HG02642 (cell line): ENCODE measurements around the gene RBPJ.
"Not testable (repeated sequence)": the region's sequence is repeated elsewhere in the genome, so short reads cannot be mapped to it uniquely, and the experiment has no call there.

Experiments used
- ATAC-seq: cut with Tn5 transposase; IDR thresholded peaks from one replicate; pipeline ENCODE4 v1.9.1; 2021; ENCODE audit warnings: mild to moderate bottlenecking; ENCODE audit not compliant: unreplicated experiment, poor library complexity

The RBPJ gene

DNA sequence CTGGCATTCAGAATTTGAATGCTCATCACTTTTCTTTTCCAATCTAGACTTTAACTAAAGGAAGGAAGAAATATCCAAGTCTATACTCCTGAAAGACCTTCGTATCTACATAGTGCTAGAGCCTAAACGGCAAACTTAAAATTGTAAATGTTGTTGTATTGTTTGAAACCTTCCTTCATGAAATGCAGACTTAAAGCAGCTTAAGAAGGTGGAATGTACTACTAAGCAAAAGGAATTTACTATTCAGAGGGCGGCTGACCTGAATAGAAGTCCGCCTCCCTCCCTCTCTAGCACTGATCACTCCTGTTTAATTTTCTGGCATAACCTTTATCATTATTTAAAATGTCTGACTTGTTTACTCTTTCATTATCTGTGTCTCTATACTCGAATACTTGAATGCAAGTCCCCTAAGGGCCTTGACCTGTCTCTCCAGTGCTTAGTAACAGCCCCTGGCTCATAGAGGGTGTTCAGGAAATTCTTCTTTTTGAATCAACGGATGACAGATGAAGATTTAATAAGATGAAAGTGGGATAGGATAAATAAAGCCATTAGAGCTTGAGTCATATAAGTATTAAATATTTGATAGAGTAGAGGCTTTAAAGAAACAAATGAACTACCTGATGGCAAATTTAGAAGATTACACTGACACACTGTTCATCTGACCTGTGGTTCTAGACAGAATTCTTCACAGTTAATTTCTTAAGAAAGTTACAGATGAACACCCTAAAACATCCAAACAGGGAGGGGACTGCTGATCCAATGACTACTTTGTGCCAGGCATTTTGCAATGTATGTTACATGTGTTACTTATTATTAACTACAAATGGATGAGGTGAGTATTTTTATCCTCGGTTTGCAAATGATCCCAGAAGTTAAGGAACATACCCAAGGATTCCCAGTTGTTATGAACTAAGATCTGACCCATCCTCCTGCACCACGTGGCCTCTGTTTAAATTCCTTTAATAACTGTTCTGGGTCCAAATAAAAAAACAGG, 20.2 kb upstream of the RBPJ start:
- ATAC-seq: no peak

DNA sequence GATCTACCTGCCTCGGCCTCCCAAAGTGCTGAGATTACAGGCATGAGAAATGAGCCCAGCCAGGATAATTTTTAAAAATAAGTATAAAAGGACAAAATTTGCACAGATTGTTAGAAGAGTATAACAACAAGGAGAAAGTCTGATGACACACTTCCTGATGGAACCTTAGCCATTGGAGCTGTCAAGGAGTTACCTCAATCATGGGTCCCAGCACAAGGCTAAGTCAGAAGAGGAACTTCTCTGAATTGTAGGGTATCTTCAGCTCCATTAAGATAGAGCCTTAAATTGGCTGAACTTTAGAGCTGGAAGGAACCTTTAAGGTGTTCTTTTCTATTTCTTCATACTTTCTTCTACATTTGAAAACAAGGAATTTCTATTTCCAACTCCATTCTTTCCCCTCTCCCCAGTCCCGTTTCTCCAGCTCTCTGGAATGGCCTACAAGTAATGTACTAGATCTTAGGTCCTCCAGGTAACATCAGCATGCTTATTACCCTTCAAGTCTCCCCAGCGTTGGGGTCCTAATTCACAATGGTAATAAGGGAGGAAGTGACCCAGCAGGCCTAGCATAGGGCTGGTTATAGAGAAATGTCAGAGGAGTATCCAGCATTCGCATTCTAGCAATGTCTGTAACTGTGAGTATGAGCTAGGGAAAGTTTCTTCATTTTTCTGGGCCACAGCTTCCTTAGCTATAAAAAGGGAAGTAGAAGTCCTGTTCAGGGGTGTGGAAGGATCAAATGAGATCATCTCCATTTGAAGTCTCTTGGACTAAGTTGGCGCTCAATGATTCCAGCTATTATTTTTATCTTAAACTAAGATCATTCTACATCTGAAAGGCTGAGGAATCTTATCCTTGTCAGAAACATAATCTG, 18.5 kb upstream of the RBPJ start:
- ATAC-seq: no peak

DNA sequence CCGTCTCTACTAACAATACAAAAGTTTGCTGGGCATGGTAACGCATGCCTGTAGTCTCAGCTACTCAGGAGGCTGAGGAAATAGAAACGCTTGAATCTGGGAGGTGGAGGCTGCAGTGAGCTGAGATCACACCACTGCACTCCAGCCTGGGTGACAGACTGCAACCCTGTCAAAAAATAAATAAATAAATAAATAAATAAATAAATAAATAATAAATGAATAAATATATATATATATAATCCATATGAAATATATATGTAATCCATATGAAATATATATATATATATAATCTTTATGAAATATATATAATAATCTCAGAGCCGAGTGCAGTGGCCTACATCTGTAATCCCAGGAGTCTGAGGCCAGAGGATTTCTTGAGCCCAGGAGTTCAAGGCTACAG, 17.8 kb upstream of the RBPJ start:
- ATAC-seq: no peak

DNA sequence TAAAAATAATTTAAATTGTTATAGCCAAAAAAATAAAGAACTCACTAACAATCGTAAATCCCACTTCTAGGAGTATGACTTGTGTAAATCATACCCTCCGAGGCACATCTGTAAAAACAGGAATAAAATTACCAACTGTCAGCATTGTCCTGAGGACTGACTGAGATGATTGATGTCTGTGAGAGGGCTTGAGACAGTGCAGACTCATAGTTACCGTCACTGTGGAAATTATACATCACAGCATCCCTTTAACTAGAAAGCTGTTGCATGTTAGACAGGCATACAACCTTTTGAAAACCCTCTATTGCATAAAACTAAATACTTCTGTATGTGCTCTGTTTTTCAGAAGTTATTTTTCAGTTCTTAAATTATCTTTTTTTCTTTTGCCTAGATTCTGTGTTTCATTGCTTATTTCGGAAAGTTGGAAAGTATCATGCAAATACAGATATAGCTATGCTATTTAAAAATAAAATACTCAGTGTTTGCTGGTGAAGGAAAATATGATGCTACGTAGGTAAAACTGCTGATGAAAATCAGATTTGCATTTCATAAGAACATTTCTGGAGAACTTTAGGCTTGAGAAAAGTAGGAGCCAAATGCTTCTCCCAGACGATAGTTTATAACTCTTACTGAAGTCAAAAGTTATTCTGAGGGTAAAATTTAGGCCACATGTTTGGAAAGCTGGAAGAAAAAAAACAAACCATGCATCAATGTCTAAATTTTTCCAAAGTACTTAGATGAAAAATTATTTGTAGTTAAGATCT, 13.6 kb upstream of the RBPJ start:
- no peak for ATAC-seq

- no peak for ATAC-seq
Measured at GRCh38 chr4:26308568-26308967, 12.2 kb upstream of the RBPJ start.

- ATAC-seq: no peak
Measured at GRCh38 chr4:26310264-26310663, 10.6 kb upstream of the RBPJ start.

DNA sequence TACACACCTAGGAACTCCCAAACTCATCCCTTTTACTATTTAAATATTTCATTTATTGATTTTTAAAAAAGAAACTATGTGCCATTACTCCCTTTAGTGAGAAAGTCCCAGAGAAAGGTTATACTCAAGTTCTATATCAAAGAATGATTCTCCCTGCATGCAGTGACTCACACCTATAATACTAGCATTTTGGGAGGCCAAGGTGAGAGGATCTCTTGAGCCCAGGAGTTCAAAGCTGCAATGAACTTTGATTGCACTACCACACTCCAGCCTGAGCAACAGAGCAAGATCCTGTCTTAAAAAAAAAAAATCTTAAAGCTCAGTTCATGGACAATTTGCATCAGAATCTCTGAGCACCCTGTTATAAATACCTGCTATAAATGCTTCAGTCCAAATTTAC, 9.2 kb upstream of the RBPJ start:
- ATAC-seq: no peak

DNA sequence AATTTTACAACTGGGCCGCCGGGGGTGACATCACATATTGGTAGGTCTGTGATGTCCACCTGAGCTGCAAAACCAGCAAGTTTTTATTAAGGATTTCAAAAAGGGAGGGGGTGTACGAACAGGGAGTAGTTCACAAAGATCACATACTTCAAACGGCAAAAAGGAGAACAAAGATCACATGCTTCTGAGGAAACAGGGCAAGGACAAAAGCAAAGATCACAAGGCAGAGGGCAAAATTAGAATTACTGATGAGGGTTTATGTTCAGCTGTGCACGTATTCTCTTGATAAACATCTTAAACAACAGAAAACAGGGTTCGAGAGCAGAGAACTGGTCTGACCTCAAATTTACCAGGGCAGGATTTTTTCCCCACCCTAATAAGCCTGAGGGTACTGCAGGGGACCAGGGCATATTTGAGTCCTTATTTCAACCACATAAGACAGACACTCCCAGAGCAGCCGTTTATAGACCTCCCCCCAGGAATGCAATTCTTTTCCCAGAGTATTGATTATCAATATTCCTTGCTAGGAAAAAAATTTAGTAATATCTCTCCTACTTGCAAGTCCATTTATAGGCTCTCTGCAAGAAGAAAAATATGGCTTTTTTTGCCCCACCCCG, 5.4 kb upstream of the RBPJ start:
- not testable (repeated sequence) for ATAC-seq

- ATAC-seq: no peak
Measured at GRCh38 chr4:26317766-26318165, 3.0 kb upstream of the RBPJ start.

DNA sequence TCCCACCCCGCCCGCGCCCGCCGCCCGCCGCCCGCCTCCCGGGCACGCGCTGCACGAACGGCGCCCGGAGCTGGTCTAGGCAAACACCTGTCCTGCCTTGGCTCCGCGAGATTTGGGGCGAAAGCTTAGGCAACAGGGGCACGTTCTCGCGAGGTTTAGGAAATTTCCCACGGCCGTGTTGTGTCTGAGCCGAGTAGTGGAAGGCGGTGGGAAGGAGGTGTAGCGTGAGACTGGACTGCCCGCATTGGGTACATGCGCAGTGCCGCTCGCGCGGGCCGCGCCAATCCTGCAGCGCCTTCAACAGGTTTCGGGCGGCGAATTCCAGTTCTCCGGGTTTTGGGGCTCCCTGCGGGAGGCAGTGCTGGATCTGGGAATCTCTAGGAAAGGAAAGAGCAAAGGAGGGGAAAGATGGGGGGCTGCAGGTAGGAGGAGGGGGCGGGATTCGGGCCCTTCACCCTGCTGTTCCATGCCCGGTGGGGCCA, 1.3 kb upstream of the RBPJ start:
- peak; percentile 79 for ATAC-seq

DNA sequence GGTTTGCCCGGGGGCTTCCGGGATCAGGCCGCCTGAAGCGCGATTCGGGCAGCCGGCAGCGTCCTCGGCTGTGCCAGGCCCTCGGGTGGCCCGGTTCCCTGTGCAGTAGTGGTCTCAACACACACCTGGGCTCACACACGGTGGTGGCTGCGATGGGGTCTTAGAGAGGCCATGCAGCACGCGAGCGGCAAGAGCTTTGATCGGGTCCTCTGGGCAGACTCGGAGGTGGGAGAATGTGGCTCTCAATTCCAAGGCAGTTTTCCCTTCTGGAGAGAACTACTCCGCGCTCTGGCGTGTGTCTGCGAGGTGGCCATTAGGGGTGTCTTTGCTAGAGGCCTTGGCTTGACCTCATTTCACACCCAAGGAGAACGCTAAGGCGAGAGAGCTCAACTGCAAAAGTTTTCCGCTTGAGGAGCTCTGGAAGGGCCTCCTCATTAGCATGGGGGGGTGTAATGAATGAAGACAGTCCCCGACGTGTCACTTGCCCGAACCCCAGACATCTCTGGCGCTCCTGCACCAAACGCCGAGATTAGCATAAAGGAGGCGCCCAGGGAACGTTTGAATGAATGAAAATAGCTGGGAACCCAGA, 771 bp upstream of the RBPJ start:
- ATAC-seq: peak; percentile 24

DNA sequence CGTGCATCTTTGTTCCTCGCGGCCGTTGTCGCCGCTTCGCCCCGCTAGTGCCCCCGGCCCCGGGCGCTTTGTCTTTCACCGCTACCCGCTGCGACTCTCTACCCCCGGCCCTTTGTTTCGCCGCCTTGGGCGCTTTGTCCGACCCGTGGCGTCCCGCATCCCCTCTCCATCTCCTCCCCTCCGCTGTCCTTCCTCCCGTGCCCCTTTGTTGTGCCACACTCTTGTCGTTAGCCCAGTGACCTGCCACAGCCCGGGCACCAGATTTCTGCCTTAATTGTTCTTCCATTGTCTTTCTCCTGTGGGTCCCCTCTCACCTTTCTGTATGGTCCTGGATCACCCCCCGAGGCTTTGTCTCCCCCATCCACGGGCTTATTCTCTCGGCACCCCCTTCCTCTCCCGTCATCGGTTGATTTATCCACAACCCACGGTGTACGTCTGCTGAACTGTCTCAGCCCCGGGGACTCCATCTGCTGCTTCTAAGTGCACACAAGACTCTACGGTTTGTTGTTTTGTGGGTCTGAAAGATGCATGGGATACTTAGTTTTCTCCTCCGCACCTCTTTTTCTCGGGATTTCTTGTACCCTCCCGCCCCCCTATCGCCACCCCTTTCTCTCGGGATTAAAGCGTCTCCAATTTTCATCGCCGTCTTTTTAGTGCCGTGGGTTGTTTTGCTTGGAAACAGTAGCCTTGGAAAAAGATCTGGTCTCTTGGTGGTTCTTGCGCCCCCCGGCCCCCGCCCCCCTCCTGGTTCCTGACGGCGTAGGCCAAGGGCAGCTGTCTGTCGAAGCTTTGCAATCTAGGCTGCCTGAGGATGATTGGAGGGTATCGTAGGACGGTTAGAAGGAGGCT, 783 bp downstream of the RBPJ start:
- no peak for ATAC-seq

- no peak for ATAC-seq
Measured at GRCh38 chr4:26322346-26322745, 1.5 kb downstream of the RBPJ start.

DNA sequence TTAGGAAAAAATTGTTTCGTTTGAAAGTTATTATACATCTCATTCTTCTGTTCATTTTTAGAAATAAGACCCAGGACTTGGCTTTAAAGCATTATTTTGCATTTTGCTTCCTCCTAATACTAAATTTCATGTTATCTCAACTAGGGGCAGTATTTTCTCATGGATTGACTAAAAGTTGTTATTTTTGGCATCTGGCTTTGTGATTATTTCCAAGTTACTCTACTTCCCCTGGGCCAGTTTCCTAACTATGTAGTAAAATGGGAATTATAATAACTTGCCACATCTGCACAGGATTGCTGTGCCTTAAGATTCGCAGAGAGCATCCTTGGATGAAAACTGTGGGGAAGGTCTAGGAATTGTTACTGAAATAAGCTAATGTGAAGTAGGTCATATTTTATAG, 3.0 kb downstream of the RBPJ start:
- ATAC-seq: no peak

DNA sequence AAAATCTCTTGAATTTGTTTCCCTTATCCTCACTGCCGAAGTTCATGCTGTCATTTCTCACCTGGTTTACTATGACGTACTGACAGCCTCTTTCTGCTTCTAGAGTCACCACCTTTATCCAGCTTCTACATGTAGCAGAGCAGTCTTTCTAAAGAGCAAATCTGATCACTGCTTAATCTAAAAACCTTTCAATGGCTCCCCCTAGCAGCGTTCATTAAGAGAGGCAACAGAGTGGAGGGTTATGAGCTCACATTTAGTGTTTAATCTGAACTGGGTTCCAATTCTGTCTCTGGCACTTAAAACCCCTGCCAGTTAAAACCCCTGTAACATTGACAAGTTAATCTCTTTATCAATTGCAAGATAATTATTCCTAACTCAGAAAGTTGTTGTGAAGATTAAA, 4.4 kb downstream of the RBPJ start:
- no peak for ATAC-seq

- no peak for ATAC-seq
Measured at GRCh38 chr4:26326791-26327190, 6.0 kb downstream of the RBPJ start.

GRCh38 chr4:26330186-26330787, 9.5 kb downstream of the RBPJ start:
- ATAC-seq: peak; percentile 77

- ATAC-seq: no peak
Measured at GRCh38 chr4:26330946-26331345, 10.1 kb downstream of the RBPJ start.
